Testis (tissue), 3 donors: Measurements from ENCODE around the gene NFATC2. TPM values are rescaled to one million over a fixed set of nuclear protein-coding genes. Genes with fewer than 3 reads are reported as not detected.

ENCODE experiments used
- DNase-seq: peaks from one replicate; pipeline ENCODE4 v3.0.0-alpha.2; 2019
- H3K27ac ChIP-seq, 2 donors: fragments of 200-600 bp; sonication (generic); one replicate each; pipeline ENCODE4 v1.5.1; 2019
- H3K27me3 ChIP-seq: fragments of 200-600 bp; sonication (generic); one replicate; pipeline ENCODE4 v1.5.1; 2019
- H3K36me3 ChIP-seq: fragments of 200-600 bp; sonication (generic); one replicate; pipeline ENCODE4 v1.5.1; 2017; ENCODE audit warnings: low read depth; ENCODE audit errors: missing control alignments
- H3K4me1 ChIP-seq: fragments of 200-600 bp; sonication (generic); one replicate; pipeline ENCODE4 v1.5.1; 2019
- H3K4me3 ChIP-seq, 2 donors: fragments of 200-600 bp; sonication (generic); one replicate each; pipeline ENCODE4 v1.5.1; 2017 to 2019
- H3K9me3 ChIP-seq: fragments of 200-600 bp; sonication (generic); one replicate; pipeline ENCODE4 v1.5.1; 2017
- POLR2A ChIP-seq: fragments of 450-650 bp; IDR thresholded peaks from one replicate; pipeline ENCODE4 v1.6.1; 2017; ENCODE audit warnings: antibody characterized with exemption, mild to moderate bottlenecking, moderate library complexity
- WGBS, 2 donors: methylation state at CpG; one replicate each; pipeline ENCODE4 v1.1.5; 2018; 5-methylcytosine and 5-hydroxymethylcytosine counted together
- intact Hi-C: fragments of 100-400 bp; cut with DNase I; formaldehyde crosslinking; loops from one replicate; pipeline ENCODE4 v1.15.1; 2023; ENCODE audit warnings: low total_unique reads
- polyA plus RNA-seq: library from polyadenylated mRNA; stranded (reverse); fragments of 350-450 nt; fragmentation: Illumina TruSeq; extraction: RNeasy Lipid Tissue Mini Kit (QIAGEN cat#74804); gene quantifications from one replicate; pipeline ENCODE4 v1.2.3, GENCODE V29; 2014; ENCODE audit warnings: low read depth, low replicate concordance; ENCODE audit not compliant: insufficient read depth
- total RNA-seq, 2 donors: library from RNA; depleted of rRNA; stranded (reverse); fragments of >200 nt; gene quantifications; one replicate each; pipeline ENCODE4 v1.2.3, GENCODE V29; 2016
- TF ChIP-seq, protein P1 (sequence below), 3 experiments: fragments of 450-650 bp in 2 of 3; fragments of 200-600 bp in 1 of 3; sonication (generic) in 1 of 3; IDR thresholded peaks; one replicate each; pipeline ENCODE4 v1.5.1; 2016 to 2019; ENCODE audit warnings: antibody characterized with exemption in 3 of 3, mild to moderate bottlenecking in 2 of 3, moderate library complexity in 1 of 3

NFATC2 gene
- total and polyA plus RNA-seq, 3 donors from 2014 or later = 5.4 to 7.5 (median 6.5) TPM

DNA sequence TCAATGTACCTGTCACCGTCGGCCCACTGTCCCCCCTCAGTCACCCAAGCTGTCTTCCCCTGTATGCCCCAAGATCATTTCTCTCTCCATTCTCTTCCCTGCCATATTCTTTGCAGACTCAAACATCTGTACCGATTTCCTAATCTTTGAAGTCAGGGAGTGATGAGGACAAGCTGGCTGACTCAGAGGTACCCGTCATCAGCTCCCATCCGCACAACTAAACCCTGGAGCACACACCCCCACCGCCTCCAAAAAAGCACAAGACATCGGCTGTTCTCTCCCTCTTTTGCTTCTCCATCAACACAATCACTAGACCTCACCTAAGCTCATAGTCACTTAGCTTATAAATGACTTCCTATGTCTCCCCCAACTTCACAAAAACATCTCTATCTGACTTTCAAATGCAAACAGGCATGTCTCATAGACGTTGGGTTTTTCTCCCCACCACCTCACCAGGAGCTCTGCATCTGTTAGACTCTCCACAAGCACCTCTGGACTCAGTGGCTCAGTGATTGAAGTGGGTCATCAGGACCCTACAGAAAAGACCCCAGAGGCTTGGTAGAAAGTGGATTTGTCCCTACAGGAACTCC is 11.5 kb upstream of the NFATC2 start:
- Histone ChIP-seq H3K4me1 (no peaks in the 10 kb centered on the region), H3K9me3 (no peaks in the 10 kb centered on the region), H3K27ac (no peak overlapping the region), H3K36me3 (no peaks in the 10 kb centered on the region), H3K4me3 (no peak overlapping the region), H3K27me3 (no peaks in the 10 kb centered on the region)
- 67 to 72% methylated on average over 8 of the region's 8 CpGs for WGBS, 2 donors
- no peak for DNase-seq
- intact Hi-C loops = no loop called here
- no peak for TF ChIP-seq POLR2A
- TF ChIP-seq, protein P1, sequence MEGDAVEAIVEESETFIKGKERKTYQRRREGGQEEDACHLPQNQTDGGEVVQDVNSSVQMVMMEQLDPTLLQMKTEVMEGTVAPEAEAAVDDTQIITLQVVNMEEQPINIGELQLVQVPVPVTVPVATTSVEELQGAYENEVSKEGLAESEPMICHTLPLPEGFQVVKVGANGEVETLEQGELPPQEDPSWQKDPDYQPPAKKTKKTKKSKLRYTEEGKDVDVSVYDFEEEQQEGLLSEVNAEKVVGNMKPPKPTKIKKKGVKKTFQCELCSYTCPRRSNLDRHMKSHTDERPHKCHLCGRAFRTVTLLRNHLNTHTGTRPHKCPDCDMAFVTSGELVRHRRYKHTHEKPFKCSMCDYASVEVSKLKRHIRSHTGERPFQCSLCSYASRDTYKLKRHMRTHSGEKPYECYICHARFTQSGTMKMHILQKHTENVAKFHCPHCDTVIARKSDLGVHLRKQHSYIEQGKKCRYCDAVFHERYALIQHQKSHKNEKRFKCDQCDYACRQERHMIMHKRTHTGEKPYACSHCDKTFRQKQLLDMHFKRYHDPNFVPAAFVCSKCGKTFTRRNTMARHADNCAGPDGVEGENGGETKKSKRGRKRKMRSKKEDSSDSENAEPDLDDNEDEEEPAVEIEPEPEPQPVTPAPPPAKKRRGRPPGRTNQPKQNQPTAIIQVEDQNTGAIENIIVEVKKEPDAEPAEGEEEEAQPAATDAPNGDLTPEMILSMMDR (IDR thresholded peaks at IDR 0.05) = no peak

DNA sequence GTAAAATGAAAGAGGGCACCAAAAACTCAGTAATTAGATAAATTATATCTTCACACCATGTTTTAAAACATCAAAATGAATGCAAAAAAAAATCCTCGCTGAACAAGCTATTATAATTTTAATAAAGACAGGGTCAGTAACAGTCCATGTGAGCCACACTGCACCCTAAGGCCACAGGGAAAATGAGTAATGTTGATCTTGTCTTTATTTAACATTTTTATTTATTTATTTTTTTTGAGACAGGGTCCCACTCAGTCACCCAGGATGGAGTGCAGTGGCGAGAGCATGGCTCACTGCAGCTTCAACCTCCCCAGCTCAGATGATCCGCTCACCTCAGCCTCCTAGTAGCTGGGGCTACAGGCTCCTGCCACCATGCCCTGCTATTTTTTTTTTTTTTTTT is 8.7 kb upstream of the NFATC2 start:
- Histone ChIP-seq H3K27me3 (no peaks in the 10 kb centered on the region), H3K27ac (no peak overlapping the region), H3K4me3 (no peak overlapping the region), H3K9me3 (no peaks in the 10 kb centered on the region), H3K4me1 (no peaks in the 10 kb centered on the region), H3K36me3 (no peaks in the 10 kb centered on the region)
- DNase-seq = no peak
- intact Hi-C loops = no loop called here
- WGBS, 2 donors = 96 to 98% methylated on average over 3 of the region's 3 CpGs
- TF ChIP-seq, protein P1 (IDR thresholded peaks at IDR 0.05) = no peak
- TF ChIP-seq POLR2A = no peak

DNA sequence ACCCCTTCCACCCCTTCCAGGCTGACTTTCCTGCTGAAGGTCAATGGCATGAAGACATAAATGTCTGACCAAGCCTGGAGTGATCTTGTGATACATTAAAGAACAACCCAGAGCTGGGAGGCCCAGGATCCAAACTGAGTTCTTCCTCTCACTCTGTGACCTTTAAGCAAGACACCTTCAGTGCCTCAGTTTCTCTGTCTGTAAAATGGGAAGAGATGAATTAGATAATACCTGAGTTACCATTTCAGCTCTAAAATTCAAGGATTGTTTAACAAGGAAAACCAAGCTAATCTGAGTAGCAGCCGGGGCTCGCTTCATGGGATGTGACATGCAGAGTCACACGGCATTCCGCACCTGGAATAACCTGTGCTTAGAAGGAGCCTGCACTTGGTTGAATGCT is 7.0 kb upstream of the NFATC2 start:
- no peak for TF ChIP-seq POLR2A
- TF ChIP-seq, protein P1 (IDR thresholded peaks at IDR 0.05) = no peak
- Histone ChIP-seq H3K4me1 (no peaks in the 10 kb centered on the region), H3K9me3 (no peaks in the 10 kb centered on the region), H3K4me3 (no peak overlapping the region), H3K27ac (no peak overlapping the region), H3K36me3 (no peaks in the 10 kb centered on the region), H3K27me3 (no peaks in the 10 kb centered on the region)
- no peak for DNase-seq
- intact Hi-C loops = no loop called here
- WGBS, 2 donors = 97% methylated on average over 4 of the region's 4 CpGs

DNA sequence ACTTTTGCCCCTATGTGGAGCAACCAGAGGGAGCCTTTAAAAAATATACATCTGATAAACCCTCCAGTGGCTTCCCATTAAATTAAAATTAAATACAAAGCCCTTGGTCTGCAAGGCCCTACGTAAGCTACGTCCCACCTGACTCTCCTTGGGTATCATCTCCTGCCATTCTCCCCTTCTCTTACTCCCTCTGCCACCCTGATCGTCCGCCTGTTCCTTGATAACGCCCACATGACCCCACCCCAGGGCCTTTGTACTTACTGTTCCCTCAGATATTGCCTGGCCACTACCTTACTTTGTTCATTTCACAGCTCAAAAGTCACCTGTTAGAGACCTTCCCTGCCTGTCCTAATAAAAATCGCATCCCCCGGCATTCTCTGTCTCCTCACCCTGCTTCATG is 5.4 kb upstream of the NFATC2 start:
- TF ChIP-seq, protein P1 (IDR thresholded peaks at IDR 0.05) = no peak
- no peak for TF ChIP-seq POLR2A
- Histone ChIP-seq H3K36me3 (no peaks in the 10 kb centered on the region), H3K4me1 (peaks cover 5% of the 10 kb centered on the region), H3K9me3 (no peaks in the 10 kb centered on the region), H3K4me3 (no peak overlapping the region), H3K27me3 (no peaks in the 10 kb centered on the region), H3K27ac (no peak overlapping the region)
- 93% methylated on average over 7 of the region's 7 CpGs for WGBS, 2 donors
- no peak for DNase-seq
- intact Hi-C loops = no loop called here

DNA sequence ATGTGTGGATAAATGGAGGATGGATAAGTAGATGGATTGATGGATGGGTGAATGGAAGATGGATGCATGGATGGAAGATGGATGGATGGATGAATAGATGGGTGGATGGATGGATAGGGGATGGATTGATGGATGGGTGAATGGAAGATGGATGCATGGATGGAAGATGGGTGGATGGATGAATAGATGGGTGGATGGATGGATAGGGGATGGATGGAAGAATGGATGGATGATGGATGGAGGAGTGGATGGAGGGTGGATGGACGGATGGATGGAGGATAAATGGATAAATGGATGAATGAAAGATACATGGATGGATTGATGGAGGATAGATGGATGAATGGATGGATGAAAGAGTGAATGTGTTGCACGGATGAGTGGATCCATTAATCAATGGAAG is 3.0 kb upstream of the NFATC2 start:
- Histone ChIP-seq H3K4me1 (peaks cover 21% of the 10 kb centered on the region), H3K27ac (no peak overlapping the region), H3K36me3 (no peaks in the 10 kb centered on the region), H3K27me3 (no peaks in the 10 kb centered on the region), H3K4me3 (no peak overlapping the region), H3K9me3 (no peaks in the 10 kb centered on the region)
- DNase-seq = no peak
- no peak for TF ChIP-seq POLR2A
- TF ChIP-seq, protein P1 (IDR thresholded peaks at IDR 0.05) = no peak
- WGBS, 2 donors = 93 to 94% methylated on average over 2 of the region's 2 CpGs
- intact Hi-C loops = no loop called here
